Measurements from ENCODE around the gene PARD3.
"Not testable (repeated sequence)": the region's sequence is repeated elsewhere in the genome, so short reads cannot be mapped to it uniquely, and the experiment has no call there.

The PARD3 gene

DNA sequence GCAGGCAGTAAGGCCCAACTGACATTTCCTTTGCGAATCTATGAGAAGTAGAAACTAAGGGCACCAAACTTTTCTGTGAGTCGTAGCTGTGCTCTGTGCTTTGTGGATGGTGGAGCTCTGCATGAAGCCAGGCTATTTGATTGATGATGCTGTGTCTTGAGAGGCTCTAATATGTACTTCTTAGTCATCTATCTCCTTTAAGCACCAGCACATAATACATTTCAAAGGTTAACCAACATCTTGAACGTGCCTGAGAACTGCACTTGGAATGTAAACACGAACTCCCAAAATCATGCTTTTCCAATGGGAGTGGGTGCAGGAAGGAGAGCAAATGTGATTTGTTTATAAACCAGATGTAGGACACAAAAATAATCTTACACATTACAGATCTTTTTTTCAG, 411.6 kb downstream of the PARD3 start:
- no peak overlapping the region for H3K4me3 ChIP-seq (ENCODE audit: low read depth, low read length)
- TF ChIP-seq CTCF (IDR thresholded peaks at IDR 0.05; ENCODE audit: control insufficient read depth, extremely low read depth, insufficient read depth): no peak
- DNase-seq (ENCODE audit: low read depth): no peak

GRCh38 chr10:34400075-34400474, 415.0 kb downstream of the PARD3 start:
- no peak for DNase-seq (ENCODE audit: low read depth)
- no peak overlapping the region for H3K4me3 ChIP-seq (ENCODE audit: low read depth, low read length)
- TF ChIP-seq CTCF (IDR thresholded peaks at IDR 0.05; ENCODE audit: control insufficient read depth, extremely low read depth, insufficient read depth): no peak

DNA sequence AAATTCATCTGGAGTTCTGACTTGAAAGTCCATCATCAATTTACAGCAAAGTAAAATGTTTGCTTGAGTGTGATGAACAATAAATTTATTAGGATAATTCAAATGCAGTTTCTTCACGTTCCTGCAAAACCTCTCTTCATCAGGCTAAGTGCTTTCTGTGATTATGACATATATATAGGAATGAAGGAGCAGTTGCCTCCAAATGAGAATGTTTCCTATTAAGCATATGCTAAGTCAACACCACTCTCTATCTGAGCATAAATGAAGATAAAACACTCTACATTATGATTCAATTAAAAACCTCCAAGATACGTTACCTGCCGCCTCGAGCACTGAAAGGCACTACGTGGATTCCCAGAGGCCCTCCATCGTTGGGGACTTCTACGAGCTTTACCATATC, 416.1 kb downstream of the PARD3 start:
- DNase-seq (ENCODE audit: low read depth): no peak
- TF ChIP-seq CTCF (IDR thresholded peaks at IDR 0.05; ENCODE audit: control insufficient read depth, extremely low read depth, insufficient read depth): no peak
- H3K4me3 ChIP-seq (ENCODE audit: low read depth, low read length): no peak overlapping the region

- DNase-seq (ENCODE audit: low read depth): no peak
- no peak for TF ChIP-seq CTCF (IDR thresholded peaks at IDR 0.05; ENCODE audit: control insufficient read depth, extremely low read depth, insufficient read depth)
- H3K4me3 ChIP-seq (ENCODE audit: low read depth, low read length): no peak overlapping the region
Observed at GRCh38 chr10:34397324-34397723, 417.8 kb downstream of the PARD3 start.

DNA sequence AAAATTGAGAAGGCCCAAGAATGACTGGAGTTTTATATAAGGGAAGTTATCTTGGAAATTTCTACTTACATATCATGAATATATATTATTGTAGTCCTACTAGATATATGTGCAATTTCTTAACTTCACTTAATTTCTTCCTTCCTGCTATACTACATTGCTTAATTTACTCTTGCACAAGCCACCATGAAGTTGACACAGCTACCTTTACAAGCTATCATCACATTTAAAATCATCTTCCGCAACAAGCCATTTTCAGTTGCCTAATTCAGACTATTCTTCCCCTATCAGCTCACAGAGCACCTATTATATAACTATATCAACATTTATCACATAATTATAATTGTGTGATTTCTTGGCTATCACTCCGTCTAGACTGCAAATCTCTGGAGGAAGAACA, 418.4 kb downstream of the PARD3 start:
- no peak for DNase-seq (ENCODE audit: low read depth)
- H3K4me3 ChIP-seq (ENCODE audit: low read depth, low read length): no peak overlapping the region
- TF ChIP-seq CTCF (IDR thresholded peaks at IDR 0.05; ENCODE audit: control insufficient read depth, extremely low read depth, insufficient read depth): no peak

GRCh38 chr10:34392641-34393170, 422.4 kb downstream of the PARD3 start:
- no peak for TF ChIP-seq CTCF (IDR thresholded peaks at IDR 0.05; ENCODE audit: control insufficient read depth, extremely low read depth, insufficient read depth)
- no peak for DNase-seq (ENCODE audit: low read depth)
- no peak overlapping the region for H3K4me3 ChIP-seq (ENCODE audit: low read depth, low read length)

GRCh38 chr10:34391168-34391567, 423.9 kb downstream of the PARD3 start:
- H3K4me3 ChIP-seq (ENCODE audit: low read depth, low read length); DNase-seq (ENCODE audit: low read depth): not testable (repeated sequence)
